Right cardiac atrium (tissue), 5 donors: ENCODE data around the gene SIM1. TPM values are rescaled to one million over a fixed set of nuclear protein-coding genes. Genes with fewer than 3 reads are reported as not detected.
"Not testable (repeated sequence)": the region's sequence is repeated elsewhere in the genome, so short reads cannot be mapped to it uniquely, and the experiment has no call there.

Source experiments
- ATAC-seq, 2 donors: fragments of 200-7000 bp; cut with Tn5 transposase; one replicate each; pipeline versions ENCODE4 v1.8.0 to v1.9.1; 2020; ENCODE audit warnings: moderate library complexity in 2 of 2, mild to moderate bottlenecking in 1 of 2
- DNase-seq, 3 donors: peaks; one replicate each; pipeline ENCODE4 v3.0.0-alpha.2; 2020
- H3K27ac ChIP-seq: one replicate; pipeline ENCODE4 v1.5.1; 2013; ENCODE audit warnings: mild to moderate bottlenecking, low read length, control low read depth, moderate library complexity
- H3K27me3 ChIP-seq: one replicate; pipeline ENCODE4 v1.6.1; 2013; ENCODE audit not compliant: control insufficient read depth, insufficient read depth
- H3K4me1 ChIP-seq: one replicate; pipeline ENCODE4 v1.6.1; 2013; ENCODE audit warnings: low read length; ENCODE audit not compliant: control insufficient read depth, insufficient read depth
- H3K4me3 ChIP-seq: one replicate; pipeline ENCODE4 v1.5.1; 2013; ENCODE audit warnings: low read length, control low read depth
- H3K9me3 ChIP-seq: one replicate; pipeline ENCODE4 v1.6.1; 2013; ENCODE audit warnings: low read length; ENCODE audit not compliant: control insufficient read depth
- WGBS: extraction: QIAGEN DNeasy Blood & Tissue Kit; methylation state at CpG from one replicate; pipeline ENCODE4 v1.1.7; 2013; 5-methylcytosine and 5-hydroxymethylcytosine counted together
- intact Hi-C, 4 donors: fragments of 100-400 bp; cut with DNase I; formaldehyde crosslinking; loops; one replicate each; pipeline versions ENCODE4 v1.11.0 to v1.14.0; 2022 to 2023
- polyA plus RNA-seq: library from polyadenylated mRNA; stranded (reverse); fragments of 200-250 nt; gene quantifications from one replicate; pipeline ENCODE4 v1.2.3, GENCODE V29; 2013
- total RNA-seq, 4 donors: library from RNA; stranded (reverse); fragmentation: NEBNext Ultra II Directional; extraction: Animal tissue kit (Norgen Biotek cat#: 25700); gene quantifications; one replicate each; pipeline ENCODE4 v1.2.1, GENCODE V29; 2021
- donor health status: healthy with polysubstance abuse.
- donor health status: DM: no; HTN: yes; CAD: no.
- donor health status: DM: no; HTN: no; CAD: no.
- donor health status: DM: no; HTN: yes; CAD: no; lungs with severe emphysema.
- donor health status: DM: yes; HTN: yes; CAD: no.

Gene SIM1
- total and polyA plus RNA-seq, 5 donors = not detected

DNA sequence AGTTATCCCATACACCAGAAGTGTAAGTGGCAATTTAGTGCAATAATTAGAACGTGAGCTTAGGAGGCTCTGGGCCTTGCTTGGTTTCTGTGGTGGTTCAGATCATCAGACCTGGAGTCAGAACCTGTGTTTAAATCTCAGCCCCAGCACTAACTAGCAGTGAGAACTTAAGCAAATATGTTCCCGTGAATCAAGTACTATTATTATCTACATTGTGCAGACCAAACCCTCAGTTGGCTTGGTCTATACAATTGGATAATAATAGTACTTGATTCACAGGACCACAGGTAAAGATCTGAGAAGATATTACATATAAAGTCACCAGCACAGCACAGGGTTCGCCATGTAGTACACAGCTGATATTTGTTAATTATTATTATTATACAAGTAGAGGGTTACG lies 93.1 kb downstream of the SIM1 start:
- Histone ChIP-seq H3K9me3 (no peaks in the 10 kb centered on the region), H3K27ac (no peak overlapping the region), H3K4me3 (no peak overlapping the region), H3K27me3 (no peaks in the 10 kb centered on the region), H3K4me1 (no peaks in the 10 kb centered on the region)
- DNase-seq (no peak), ATAC-seq (no peak)
- intact Hi-C loops = no loop called here
- 88% methylated on average over 4 of the region's 4 CpGs for WGBS

GRCh38 chr6:100370265-100370664 lies 94.5 kb downstream of the SIM1 start:
- H3K27ac ChIP-seq = no peak overlapping the region
- no peaks in the 10 kb centered on the region for H3K9me3 ChIP-seq
- H3K4me1 ChIP-seq = no peaks in the 10 kb centered on the region
- WGBS = 62% methylated on average over 1 of the region's 1 CpG
- no peak for ATAC-seq
- H3K4me3 ChIP-seq = no peak overlapping the region
- DNase-seq = no peak
- no peaks in the 10 kb centered on the region for H3K27me3 ChIP-seq
- intact Hi-C loops = no loop called here

GRCh38 chr6:100366419-100366818 lies 98.3 kb downstream of the SIM1 start:
- ATAC-seq = no peak
- intact Hi-C loops = no loop called here
- H3K9me3 ChIP-seq = no peaks in the 10 kb centered on the region
- 87% methylated on average over 5 of the region's 5 CpGs for WGBS
- H3K27ac ChIP-seq = no peak overlapping the region
- H3K4me1 ChIP-seq = no peaks in the 10 kb centered on the region
- no peak for DNase-seq
- H3K4me3 ChIP-seq = no peak overlapping the region
- H3K27me3 ChIP-seq = no peaks in the 10 kb centered on the region

DNA sequence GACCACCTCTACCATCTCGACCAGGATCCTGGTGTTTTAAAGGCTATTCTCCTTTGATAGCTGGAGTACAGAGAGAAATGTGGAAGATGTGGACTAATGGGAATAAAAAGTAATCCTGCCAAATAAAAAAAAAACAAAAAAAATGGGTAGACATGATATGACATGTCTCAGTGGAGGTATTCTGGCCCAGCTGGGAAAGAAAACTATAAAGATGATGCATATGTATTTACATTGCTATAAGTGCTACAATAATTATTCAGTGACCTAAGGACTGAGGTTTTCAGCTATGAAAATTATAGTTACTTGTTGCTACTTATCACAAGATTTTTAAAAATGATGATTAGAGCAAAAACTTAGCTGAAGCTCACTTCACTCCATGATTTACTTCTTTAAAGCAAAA lies 101.1 kb downstream of the SIM1 start:
- Histone ChIP-seq H3K27me3 (no peaks in the 10 kb centered on the region), H3K27ac (no peak overlapping the region), H3K9me3 (no peaks in the 10 kb centered on the region), H3K4me1 (no peaks in the 10 kb centered on the region), H3K4me3 (no peak overlapping the region)
- DNase-seq (no peak), ATAC-seq (no peak)
- intact Hi-C loops = no loop called here
- 52% methylated on average over 1 of the region's 1 CpG for WGBS

DNA sequence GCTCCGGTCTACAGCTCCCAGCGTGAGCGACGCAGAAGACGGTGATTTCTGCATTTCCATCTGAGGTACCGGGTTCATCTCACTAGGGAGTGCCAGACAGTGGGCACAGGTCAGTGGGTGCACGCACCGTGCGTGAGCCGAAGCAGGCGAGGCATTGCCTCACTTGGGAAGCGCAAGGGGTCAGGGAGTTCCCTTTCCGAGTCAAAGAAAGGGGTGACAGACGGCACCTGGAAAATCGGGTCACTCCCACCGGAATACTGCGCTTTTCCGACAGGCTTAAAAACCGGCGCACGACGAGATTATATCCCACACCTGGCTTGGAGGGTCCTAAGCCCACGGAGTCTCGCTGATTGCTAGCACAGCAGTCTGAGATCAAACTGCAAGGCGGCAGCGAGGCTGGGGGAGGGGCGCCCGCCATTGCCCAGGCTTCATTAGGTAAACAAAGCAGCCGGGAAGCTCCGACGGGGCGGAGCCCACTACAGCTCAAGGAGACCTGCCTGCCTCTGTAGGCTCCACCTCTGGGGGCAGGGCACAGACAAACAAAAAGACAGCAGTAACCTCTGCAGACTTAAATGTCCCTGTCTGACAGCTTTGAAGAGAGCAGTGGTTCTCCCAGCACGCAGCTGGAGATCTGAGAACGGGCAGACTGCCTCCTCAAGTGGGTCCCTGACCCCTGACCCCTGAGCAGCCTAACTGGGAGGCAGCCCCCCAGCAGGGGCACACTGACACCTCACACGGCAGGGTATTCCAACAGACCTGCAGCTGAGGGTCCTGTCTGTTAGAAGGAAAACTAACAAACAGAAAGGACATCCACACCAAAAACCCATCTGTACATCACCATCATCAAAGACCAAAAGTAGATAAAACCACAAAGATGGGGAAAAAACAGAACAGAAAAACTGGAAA lies 109.7 kb downstream of the SIM1 start:
- DNase-seq, H3K4me3 ChIP-seq, H3K27ac ChIP-seq, H3K4me1 ChIP-seq, H3K27me3 ChIP-seq, ATAC-seq, intact Hi-C loops, H3K9me3 ChIP-seq: not testable (repeated sequence)
- 72% methylated on average over 34 of the region's 35 CpGs for WGBS

DNA sequence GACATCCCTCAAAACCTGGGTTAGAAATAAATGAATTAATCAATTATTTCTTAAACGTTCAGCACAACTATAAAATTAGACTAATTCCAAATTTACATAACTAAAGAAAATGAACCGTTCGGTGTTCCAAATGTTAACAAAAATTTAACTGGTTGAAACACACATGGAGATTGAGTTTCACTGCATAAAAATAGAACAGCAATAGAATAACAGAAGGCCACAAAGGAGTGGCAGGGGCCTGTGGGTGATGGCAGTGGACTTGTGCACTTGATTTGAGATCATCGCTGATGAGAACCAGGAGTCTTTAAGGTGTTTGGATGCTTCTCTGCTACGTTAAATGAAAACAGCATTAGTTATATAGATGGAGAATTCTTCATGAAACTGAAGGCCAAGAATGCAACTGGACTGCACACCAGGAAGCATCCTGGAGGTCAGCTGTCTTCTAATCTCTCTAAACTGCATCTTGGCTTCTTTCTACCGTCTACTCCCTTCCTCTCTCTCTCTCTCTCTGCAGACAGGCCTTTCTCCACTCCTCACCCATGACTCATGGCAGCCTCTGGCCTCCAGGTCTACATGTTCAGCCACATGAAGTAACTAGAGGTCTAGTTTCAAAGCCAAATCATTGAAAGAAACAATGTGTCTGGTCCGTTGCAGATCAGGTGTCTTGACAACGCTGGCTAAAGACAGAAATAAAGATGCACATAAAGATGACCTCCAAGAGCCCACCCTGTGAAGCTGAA lies 111.3 kb downstream of the SIM1 start:
- Histone ChIP-seq H3K27me3 (no peaks in the 10 kb centered on the region), H3K9me3 (no peaks in the 10 kb centered on the region), H3K4me1 (no peaks in the 10 kb centered on the region), H3K4me3 (no peak overlapping the region), H3K27ac (no peak overlapping the region)
- intact Hi-C loops = no loop called here
- 73% methylated on average over 8 of the region's 8 CpGs for WGBS
- DNase-seq = no peak
- ATAC-seq = no peak

- ATAC-seq (no peak), DNase-seq (no peak)
- H3K9me3 ChIP-seq = no peaks in the 10 kb centered on the region
- H3K27ac ChIP-seq = no peak overlapping the region
- H3K27me3 ChIP-seq = no peaks in the 10 kb centered on the region
- intact Hi-C loops = no loop called here
- no peaks in the 10 kb centered on the region for H3K4me1 ChIP-seq
- H3K4me3 ChIP-seq = no peak overlapping the region
Observed at GRCh38 chr6:100350139-100350538, 114.6 kb downstream of the SIM1 start.

DNA sequence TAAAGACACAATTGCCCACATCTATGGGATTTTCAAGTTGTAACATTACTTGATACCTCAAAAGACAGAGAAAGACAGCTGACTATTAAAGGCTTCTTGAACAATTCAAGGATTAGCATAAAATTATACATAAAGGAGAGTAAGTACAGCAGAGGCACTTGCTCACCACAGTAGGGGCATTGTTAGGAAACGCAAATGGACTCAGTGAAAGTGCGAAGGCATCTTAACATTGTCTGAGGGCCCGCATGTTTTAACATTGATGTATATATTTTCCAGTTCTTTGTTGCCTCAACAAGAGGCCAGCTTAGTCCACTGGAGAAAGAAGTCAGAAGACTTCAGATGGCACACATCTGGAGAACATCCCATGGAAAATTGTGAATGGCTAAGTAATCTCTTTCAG lies 115.4 kb downstream of the SIM1 start:
- intact Hi-C loops = no loop called here
- 96% methylated on average over 3 of the region's 3 CpGs for WGBS

DNA sequence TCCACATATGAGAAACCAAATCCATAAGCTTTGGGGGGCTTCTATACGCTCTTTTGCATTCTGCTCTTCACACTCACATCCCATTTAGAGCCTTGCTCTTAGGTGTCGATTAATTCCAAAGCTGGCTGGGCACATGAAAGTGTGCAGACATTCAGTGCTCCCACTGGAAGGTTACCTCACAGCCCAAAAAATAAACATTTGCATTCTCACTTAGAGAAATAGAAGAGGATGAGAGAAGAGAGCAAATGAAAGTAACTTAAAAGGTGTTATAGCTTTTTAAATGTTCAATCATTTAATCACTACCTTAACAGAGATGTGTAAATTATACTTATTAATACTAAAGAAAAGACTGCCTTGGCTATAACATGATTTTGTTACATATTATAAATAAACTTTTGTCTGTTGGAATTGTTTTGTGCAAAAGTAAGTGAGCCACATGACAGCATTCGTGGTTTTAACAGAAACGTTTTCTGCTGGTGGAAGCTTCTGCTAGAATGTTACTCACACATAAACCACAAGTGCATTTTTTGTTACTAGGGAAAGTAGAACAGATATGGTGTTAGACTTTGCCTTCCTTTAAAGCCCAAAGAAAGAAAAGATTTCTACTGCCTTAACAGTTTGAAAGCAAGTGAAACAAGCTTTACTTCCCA lies 116.7 kb downstream of the SIM1 start:
- Histone ChIP-seq H3K4me1 (no peaks in the 10 kb centered on the region), H3K9me3 (no peaks in the 10 kb centered on the region), H3K4me3 (no peak overlapping the region), H3K27me3 (no peaks in the 10 kb centered on the region), H3K27ac (no peak overlapping the region)
- intact Hi-C loops = no loop called here
- WGBS = 64% methylated on average over 4 of the region's 4 CpGs
- DNase-seq (no peak), ATAC-seq (no peak)

More for the DNA sequence above, 115.4 kb downstream of the SIM1 start:
- no peak overlapping the region for H3K4me3 ChIP-seq
- DNase-seq = no peak
- no peaks in the 10 kb centered on the region for H3K27me3 ChIP-seq
- H3K9me3 ChIP-seq = no peaks in the 10 kb centered on the region
- H3K27ac ChIP-seq = no peak overlapping the region
- ATAC-seq = no peak
- no peaks in the 10 kb centered on the region for H3K4me1 ChIP-seq

- Histone ChIP-seq H3K9me3 (no peaks in the 10 kb centered on the region), H3K4me1 (no peaks in the 10 kb centered on the region), H3K4me3 (no peak overlapping the region), H3K27ac (no peak overlapping the region), H3K27me3 (no peaks in the 10 kb centered on the region)
- intact Hi-C loops = no loop called here
- 44% methylated on average over 2 of the region's 2 CpGs for WGBS
- ATAC-seq (no peak), DNase-seq (no peak)
Observed at GRCh38 chr6:100346828-100347227, 117.9 kb downstream of the SIM1 start.

DNA sequence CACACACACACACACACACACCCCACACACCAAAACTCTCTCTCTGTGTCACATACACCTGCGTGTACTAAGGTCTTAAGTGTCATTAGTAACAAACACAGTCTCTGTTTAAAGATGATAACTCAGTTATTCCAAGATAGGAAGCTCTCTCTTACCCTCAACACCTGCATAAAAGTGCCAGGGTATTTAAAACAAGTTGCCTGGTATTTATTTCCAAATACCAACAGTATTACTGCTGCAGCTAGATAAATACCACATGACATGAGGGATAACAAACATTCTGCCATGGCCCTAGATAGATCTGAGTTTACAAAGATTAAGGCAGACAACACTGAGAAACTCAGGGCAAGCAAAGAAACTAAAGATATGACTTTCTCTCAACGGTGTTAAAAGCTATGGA lies 118.5 kb downstream of the SIM1 start:
- intact Hi-C loops = no loop called here
- no peaks in the 10 kb centered on the region for H3K9me3 ChIP-seq
- H3K27ac ChIP-seq = no peak overlapping the region
- H3K27me3 ChIP-seq = no peaks in the 10 kb centered on the region
- 38% methylated on average over 2 of the region's 2 CpGs for WGBS
- ATAC-seq (no peak), DNase-seq (no peak)
- H3K4me1 ChIP-seq = no peaks in the 10 kb centered on the region
- no peak overlapping the region for H3K4me3 ChIP-seq
